OCI-M2 (cell line): ENCODE results near the gene ACP4.
"Not testable (repeated sequence)": the region's sequence is repeated elsewhere in the genome, so short reads cannot be mapped to it uniquely, and the experiment has no call there.

Experiments used
- DNase-seq: peaks from one replicate; lab custom pipeline; 2025; ENCODE audit not compliant: unreplicated experiment; lab: John Stamatoyannopoulos, UW

Gene ACP4

DNA sequence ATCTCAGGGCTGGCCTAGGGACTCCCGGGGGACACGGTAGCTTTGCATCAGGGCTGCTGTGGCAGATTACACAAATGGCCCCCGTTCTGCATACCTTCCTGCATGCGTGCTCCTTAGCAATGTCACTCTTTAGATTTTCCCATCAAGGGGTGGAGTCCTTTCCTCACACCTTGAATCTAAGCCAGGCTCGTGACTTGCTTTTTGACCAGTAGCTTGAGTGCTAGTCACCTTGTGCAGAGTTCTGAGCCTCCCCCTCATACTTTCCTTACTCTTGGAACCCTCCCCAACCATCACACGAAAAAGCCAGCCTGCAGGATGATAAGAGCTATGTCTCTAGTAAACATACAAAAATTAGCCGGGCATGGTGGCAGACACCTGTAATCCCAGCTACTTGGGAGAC lies 16.8 kb upstream of the ACP4 start:
- DNase-seq: not testable (repeated sequence)

DNA sequence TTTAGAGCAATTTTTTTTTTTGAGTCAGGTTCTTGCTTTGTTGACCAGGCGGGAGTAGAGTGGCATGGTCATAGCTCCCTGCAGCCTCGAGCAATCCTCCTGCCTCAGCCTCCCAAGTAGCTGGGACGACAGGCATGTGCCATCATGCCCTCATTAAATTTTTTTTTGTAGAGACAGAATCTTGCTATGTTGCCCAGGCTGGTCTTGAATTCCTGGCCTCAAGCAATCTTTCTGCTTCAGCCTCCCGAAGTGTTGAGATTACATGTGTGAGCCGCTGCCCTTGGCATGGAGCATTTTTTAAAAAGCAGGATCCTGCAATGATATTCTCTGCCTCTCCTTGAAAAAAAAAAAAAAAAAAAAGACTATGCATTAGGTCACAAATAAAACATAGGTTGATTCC lies 14.1 kb upstream of the ACP4 start:
- DNase-seq: no peak

DNA sequence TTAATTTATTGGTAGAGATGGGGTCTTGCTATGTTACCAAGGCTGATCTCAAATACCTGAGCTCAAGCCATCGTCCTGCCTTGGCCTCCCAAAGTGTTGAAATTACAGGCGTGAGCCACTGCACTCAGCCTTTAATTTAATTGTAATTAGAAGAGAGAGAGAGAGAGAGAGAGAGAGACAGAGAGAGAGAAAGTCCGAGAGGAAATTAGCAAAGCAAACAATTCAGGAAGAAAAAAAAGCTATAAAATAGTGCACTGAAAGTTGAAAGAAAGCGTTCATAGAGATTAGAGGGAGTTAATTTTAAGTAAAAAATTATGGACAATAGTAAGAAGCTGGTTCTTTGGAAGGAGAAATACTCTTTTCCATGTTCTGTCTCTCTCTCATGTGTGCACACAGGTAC lies 13.0 kb upstream of the ACP4 start:
- DNase-seq: no peak

DNA sequence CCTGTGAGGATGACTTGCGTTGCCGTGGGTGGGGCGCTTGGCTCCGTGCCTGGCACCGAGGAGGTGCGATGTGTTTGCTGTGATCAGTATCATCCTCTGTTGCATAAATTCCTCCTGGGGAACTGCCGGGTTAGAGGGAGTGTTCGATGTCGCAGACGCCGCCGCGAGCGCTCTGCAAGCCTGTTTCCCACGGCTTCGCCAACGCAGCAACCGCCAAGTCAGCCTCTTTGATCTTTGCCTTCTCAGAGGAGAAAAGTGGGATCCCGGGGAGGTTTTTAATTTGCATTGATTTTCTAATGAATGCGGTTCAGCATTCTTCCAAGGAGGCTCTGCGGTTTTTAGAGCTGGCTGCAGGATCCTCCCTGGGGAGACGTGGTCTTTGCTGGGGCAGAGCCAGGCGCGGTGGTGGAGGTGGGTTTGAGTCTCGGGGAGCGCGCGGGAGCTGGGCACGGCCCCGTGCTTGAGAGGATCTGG lies 12.3 kb upstream of the ACP4 start:
- no peak for DNase-seq

DNA sequence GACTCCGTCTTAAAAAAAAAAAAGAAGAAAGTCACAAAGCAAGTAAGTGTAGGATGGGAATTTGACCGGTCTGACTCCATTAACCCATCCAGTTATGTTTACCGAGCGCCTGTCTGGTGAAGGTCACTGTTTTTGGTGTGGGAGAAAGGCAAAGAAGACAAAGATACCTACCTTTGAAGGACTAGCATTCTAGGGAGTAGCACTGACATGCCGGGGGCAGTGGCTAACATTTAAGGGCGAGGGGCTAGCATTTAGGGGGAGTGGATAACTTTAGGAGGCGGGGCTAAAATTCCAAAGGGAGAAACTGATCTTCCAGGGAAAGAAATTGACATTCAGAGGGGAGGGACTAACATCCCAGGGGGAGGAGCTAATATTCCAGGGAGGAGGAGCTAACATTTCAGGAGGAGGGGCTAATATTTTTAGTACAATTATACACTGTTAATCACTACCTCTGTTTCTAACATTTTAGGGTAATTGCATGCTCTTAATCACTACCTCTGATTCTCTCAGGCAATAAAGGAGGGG lies 11.2 kb upstream of the ACP4 start:
- no peak for DNase-seq

DNA sequence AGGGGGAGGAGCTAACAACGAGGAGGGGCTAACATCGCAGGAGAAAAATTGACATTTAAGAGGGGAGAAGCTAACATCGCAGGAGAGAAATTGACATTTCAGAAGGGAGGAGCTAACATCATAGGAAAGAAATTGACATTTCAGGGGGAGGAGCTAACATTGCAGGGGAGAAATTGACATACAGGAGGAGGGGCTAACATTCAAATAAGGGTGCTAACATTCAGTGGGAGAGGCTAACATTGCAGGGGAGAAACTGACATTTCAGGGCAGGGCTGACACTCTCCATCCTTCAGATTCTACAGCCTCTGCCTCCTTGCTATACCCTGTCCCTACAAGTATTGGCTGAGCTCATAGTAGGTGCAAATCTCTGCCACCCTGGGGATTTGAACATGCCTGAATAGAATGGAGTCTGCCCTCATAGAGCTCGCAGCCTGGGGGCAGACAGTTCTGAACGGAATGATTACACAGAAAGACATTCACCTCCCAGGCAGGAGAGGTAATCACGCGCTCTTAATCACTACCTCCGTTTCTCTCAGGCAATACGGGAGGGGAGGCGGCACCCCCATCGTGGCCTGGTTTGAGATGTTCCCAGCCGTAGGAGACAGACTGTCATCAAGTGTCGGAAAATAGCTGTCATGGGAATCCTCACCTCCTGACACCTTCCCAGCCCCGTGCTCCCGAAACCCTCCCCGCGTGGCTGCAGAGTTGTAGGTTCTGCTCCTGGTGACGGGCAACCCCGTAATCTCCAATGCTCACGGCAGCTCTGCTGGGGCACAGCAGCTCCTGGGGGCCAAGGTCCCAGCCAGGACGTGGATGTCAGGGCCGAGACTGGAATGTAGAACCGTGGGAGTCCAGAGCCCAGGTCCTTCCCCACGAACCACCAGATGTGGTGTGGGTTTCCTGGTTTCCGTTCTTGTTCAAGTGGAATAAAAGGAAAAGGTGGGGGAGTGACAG lies 10.4 kb upstream of the ACP4 start:
- no peak for DNase-seq

DNA sequence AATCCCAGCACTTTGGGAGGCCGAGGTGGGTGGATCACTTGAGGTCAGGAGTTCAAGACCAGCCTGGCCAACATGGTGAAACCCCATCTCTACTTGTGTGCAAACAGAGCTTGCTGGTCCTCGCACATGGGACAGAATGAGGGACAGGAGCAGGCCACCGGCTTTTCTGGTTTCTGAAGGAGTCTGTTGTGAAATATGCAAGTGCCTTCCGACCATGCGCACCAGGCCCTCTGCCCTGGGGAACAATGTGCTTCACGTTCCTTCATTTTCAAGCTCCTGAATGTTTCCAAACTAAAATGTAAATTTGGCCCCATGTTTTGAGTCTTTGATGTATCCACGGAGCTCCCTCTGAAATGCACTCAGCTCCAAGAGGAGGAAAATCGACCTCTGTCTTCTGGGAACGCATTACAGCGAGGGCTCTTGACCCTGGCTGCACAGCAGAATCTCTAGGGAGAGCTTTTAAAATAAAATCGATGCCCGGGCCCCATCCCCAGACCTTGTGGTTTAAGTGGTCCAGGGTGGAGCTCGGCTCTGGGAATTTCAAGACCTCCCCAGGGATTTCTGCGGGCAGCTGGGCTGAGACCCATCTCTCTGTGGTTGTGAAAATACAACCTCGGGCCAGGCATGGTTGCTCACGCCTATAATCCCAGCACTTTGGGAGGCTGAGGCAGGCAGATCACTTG lies 9.3 kb upstream of the ACP4 start:
- no peak for DNase-seq

DNA sequence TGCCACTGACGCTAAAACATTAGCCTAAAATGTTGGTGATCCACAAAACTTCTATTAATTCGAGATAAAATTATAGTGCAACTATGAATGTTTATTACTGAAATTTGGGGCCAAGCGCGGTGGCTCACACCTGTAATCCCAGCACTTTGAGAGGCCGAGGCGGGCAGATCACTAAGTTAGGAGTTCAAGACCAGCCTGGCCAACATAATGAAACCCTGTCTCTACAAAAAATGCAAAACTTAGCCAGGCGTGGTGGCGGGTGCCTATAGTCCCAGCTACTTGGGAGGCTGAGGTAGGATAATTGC lies 6.4 kb upstream of the ACP4 start:
- DNase-seq: not testable (repeated sequence)

DNA sequence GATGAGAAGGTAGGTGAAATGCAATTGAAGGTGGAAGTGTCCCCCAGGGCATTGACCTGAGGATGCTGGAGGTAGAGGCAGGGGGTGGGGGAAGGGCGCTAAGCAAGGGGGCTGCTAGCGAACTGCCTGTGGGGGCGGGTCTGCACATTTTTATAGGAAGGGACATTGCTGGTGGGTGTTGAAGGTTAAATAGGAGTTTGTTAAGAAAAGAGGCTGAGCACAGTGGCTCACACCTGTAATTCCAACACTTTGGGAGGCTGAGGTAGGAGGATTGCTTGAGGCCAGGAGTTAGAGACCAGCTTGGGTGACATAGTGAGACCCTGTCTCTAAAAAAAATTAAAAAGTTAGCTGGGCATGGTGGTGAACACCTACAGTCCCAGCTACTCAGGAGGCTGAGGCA lies 5.5 kb upstream of the ACP4 start:
- DNase-seq: no peak

DNA sequence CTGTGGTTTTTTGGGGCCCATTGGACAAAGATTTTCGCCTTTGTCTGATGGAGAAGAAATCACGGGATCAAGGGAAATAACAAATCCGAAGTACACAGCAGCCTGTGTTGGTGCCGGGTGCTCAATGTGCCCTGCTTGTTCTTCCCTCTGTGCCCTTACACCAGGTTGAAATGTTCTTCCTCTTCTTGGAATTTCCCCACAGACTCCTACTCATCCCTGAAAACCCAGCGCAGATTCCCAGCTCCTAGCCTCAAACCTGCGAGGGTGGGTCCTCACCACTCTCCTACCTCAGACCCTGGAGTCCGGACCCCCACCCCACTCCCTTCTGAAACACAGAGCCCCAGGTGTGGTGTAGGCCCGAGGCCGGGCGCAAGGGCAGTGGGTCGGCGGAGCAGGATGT lies 4.9 kb upstream of the ACP4 start:
- DNase-seq: no peak

DNA sequence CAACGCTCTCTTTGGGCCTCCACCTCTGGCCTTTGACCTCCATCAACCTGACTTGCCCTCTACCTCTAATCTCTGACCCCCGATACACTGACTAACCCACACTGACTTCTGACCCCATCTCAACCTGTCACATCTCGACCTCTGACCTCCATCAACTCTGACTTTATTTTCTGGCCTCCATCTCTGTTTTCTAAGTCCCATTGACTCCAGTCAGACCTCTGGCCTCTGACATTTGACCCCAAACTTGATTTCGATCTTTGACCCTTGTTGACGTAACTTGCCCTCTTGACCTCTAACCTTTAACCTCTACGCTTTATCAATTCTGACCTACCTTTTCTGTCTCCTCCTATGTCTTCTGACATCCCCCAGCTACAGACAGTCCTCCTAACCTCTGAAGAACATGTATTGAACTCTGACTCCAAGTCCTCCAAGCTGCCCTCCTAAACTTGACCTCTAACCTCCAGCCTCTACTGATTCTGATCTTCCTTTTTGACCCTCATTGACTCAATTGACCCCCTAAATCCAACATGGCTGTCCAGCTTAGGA lies 780 bp downstream of the ACP4 start:
- DNase-seq: no peak

DNA sequence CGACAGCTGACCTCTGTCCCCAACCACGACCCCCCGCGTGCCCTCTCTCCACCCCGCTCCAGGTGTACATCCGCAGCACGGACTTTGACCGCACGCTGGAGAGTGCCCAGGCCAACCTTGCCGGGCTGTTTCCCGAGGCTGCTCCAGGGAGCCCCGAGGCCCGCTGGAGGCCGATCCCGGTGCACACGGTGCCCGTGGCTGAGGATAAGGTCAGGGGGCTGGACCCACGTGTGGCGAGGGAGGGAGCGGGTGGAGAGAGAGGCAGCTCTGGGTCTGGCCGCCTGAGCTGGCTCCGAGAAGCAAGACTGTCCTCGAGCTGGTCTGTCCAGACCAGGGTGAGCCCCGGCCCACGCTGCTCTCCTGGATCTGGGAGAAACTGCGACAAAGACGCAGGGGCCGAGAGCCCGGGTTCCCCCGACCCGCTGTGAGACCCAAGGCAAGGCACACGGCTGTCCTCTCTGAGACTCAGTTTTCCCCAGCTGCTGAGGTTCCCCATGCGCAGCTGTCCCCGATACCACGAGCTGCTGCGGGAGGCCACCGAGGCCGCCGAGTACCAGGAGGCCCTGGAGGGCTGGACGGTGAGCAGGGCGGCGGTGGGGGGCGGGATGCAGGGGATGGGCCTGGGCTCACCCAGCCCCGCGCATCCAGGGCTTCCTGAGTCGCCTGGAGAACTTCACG lies 1.5 kb downstream of the ACP4 start:
- no peak for DNase-seq

DNA sequence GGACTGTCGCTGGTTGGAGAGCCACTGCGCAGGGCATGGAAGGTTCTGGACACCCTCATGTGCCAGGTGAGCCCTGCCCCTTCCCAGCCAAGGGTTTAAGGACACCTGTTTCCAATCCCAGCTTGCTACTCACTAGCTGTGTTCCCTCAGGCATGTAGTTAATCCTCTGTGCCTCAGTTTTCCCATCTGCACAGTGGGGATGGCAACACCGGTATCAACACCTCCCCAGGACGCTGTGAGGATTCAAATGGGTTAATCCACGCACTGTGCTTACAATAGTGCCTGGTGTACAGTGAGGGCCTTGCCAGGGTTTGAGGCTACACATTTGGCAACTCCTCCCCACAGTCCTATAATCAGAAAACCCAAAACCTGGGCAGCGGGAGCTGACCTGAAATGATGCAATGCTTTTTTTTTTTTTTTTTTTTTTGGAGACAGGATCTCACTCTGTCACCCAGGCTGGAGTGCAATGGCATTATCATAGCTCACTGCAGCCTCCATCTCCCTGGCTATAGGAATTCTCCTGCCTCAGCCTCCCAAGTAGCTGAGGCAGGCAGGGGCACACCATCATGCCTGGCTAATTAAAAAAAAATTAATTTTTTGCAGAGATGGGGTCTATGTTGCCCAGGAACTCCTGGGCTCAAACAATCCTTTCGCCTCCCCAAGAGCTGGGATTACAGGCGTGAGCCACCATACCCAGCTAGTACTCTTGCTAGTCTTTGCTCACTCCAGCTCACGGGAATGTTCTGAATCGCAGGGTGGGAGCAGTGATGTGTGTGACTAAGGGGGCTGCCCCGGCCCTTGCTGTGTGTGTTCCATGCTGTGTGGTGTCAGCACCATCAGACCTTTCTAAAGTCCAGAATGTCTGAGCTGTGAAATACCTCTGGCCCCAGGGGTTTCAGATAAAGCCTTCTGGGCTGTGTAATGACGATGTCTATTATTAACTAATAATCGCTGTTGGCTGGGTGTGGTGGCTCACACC lies 2.3 kb downstream of the ACP4 start:
- DNase-seq: no peak

DNA sequence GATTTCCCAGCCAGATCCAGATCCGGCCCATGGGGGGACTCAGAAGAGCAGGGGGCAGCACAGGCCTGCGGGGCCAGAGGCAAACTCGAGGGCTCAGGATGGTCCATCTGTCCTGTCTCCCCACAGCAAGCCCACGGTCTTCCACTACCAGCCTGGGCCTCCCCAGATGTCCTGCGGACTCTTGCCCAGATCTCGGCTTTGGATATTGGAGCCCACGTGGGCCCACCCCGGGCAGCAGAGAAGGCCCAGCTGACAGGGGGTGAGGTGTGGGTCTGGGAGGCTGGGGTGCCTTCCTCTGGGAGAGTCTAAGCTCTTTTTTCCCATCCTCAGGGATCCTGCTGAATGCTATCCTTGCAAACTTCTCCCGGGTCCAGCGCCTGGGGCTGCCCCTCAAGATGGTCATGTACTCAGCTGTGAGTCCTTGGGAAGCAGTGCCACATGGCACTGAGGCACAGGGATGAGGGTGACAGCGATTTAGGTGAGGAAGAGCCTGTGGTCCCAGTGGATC lies 3.4 kb downstream of the ACP4 start:
- DNase-seq: no peak

DNA sequence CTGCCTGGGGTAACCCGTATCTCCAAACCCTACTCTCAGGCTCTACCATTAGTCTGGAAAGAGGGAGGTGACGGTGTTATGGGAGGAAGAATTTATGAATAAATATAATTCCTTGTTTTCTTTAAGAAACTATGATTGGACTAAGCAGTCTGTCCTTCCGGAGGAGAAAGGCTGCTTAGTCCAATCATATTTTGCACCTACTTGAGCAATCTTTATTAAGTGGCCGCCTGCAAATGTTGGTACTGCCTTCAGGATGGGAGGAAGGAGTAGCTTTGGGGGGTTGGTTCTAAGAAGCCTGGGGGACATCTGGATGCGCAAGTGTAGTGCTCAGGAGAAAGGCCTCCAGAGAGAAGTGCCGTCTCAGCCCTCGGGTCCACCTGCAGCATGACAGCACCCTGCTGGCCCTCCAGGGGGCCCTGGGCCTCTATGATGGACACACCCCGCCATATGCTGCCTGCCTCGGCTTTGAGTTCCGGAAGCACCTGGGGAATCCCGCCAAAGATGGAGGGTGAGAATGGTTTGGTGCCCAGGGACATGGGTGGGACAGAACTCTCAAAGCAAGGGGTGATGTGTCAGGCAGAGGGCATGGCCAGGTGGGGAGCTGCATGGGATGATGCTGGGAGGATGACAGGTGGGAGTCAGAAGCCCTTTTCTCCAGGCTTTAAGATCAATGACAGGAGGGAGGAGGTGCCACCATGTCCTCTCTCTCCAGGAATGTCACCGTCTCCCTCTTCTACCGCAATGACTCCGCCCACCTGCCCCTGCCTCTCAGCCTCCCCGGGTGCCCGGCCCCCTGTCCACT lies 4.1 kb downstream of the ACP4 start:
- no peak for DNase-seq

DNA sequence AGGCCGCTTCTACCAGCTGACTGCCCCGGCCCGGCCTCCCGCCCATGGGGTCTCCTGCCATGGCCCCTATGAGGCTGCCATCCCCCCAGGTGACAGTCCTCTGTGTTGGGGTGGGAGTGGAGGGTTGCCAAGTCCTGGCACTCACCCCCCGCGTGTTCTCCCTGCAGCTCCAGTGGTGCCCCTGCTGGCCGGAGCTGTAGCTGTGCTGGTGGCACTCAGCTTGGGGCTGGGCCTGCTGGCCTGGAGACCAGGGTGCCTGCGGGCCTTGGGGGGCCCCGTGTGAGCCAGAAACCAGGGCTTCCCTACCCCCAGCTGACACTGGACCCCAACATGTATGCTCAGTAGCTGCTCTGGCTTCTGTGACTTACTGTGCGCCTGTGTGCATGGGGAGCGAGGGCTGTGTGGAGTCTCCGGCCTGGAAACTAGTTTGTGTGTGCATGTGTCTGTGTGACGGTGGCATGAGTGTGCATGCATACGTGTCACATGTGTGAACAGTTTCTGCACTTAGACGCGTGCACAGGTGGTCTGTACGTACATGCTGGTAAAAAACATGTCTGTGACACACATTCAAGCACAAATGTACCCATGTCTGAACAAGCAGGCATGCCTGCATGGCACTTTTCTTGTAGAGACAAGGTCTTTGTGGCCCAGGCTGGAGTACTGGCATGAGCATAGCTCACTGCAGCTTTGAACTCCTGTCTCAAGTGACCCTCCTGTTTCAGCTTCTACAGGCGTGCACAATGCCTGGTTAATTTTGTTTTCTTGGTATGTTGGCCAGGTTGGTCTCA lies 4.9 kb downstream of the ACP4 start:
- no peak for DNase-seq

DNA sequence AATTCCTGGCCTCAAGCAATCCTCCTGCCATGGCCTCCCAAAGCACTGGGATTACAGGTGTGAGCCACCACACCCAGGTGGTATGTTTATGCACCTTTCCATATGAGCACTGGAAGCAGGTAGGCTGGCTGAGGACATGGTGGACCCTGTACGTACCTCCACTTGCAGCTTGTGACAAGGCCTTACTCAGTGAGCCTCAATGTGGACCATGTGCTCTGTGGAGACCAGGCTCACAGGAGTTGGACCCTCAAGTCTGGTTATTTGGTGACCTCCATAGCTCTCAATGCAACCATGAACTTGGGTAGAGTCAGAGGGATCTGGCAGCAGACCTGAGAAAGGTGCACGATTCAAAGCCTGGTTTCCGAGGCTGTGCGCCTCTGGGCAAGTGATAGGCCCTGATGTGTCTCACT lies 5.5 kb downstream of the ACP4 start:
- no peak for DNase-seq

DNA sequence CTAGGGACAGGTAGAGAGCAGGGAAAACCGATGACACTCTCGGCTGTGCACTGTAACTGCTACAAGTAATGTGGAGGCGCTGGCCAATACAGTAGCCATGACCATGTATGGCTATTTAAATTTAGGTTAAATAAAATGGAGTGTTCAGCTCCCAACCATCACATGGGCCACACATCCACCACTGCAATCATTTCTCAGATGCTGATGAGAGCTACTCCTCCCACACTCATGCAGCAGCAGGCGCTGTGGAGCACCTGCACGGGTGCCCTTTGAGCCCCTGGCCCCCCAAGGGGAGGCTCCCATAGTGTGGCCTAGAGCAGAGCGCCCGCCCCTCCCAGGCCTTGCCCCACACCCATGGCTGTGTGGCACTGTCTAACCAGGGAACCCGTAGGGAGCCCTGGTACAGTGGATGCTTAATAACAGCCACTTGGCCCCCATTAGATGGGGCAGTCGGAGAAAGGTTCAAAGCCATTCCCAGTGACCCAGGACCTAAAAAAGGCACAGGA lies 6.0 kb downstream of the ACP4 start:
- no peak for DNase-seq
